GM12878 (cell line): ENCODE data around the gene KLF6. TPM values are rescaled to one million over a fixed set of nuclear protein-coding genes. Genes with fewer than 3 reads are reported as not detected.

Source experiments
- ATAC-seq: fragments of 200-7000 bp; cut with Tn5 transposase; 3 replicates; pipeline ENCODE4 v1.9.1; 2020; ENCODE audit warnings: mild to moderate bottlenecking, moderate library complexity
- BruUV-seq: library from RNA; stranded (reverse); fragments of 400-500 nt; replicated peaks from 2 replicates; lab custom pipeline; 2021; lab: Mats Ljungman, UMichigan
- CTCF ChIA-PET: fragments of 300-600 bp; sonication (Branson Sonifier 250); formaldehyde crosslinking; extraction: SDS; loops from one replicate; lab custom pipeline; 2021; ENCODE audit warnings: inconsistent platforms; lab: Yijun Ruan, JAX
- POLR2A ChIA-PET: fragments of 350-600 bp; formaldehyde crosslinking; extraction: SDS; loops from one replicate; lab custom pipeline; 2021; ENCODE audit warnings: inconsistent platforms; lab: Charles Lee
- RAD21 ChIA-PET: fragments of 300-600 bp; sonication (Branson Sonifier 250); formaldehyde crosslinking; loops from one replicate; lab custom pipeline; 2023; ENCODE audit warnings: antibody characterized with exemption; ENCODE audit not compliant: unreplicated experiment; lab: Charles Lee
- SMC1A ChIA-PET: fragments of 300-600 bp; sonication (Branson Sonifier 250); formaldehyde crosslinking; loops from one replicate; lab custom pipeline; 2023; ENCODE audit not compliant: unreplicated experiment, uncharacterized antibody; lab: Charles Lee
- DNase-seq: peaks from one replicate; pipeline ENCODE4 v3.0.0-alpha.2; 2011; ENCODE audit warnings: low read depth, low spot score
- FAIRE-seq: peaks from 3 replicates; lab custom pipeline; 2011; peaks lifted over from hg19 to GRCh38; lab: Jason Lieb, UNC
- H2AFZ ChIP-seq: 2 replicates; pipeline ENCODE4 v1.6.0; 2011; ENCODE audit warnings: low read depth, low read length, control low read depth; ENCODE audit not compliant: control insufficient read depth
- H3K27ac ChIP-seq: 2 replicates; pipeline ENCODE4 v1.5.1; 2011; ENCODE audit warnings: control low read depth; ENCODE audit not compliant: control insufficient read depth, insufficient read depth
- H3K27me3 ChIP-seq, 2 experiments: replicated peaks in 1 of 2; 2 replicates each; pipeline versions ENCODE4 v1.6.0 to v1.6.1; 2011; ENCODE audit warnings: low read length in 1 of 2; ENCODE audit not compliant: control insufficient read depth in 2 of 2, insufficient read depth in 2 of 2
- H3K36me3 ChIP-seq, 2 experiments: 2 replicates each; pipeline ENCODE4 v1.5.1; 2011; ENCODE audit warnings: low read length in 1 of 2; ENCODE audit not compliant: control insufficient read depth in 2 of 2, insufficient read depth in 2 of 2
- H3K4me1 ChIP-seq: 2 replicates; pipeline ENCODE4 v1.6.1; 2011; ENCODE audit warnings: mild to moderate bottlenecking, low read length, moderate library complexity, mixed read lengths; ENCODE audit not compliant: control insufficient read depth, insufficient read depth
- H3K4me2 ChIP-seq: 2 replicates; pipeline ENCODE4 v1.6.0; 2011; ENCODE audit warnings: control low read depth; ENCODE audit not compliant: control insufficient read depth, insufficient read depth
- H3K4me3 ChIP-seq: fragments of 200-600 bp; sonication (generic); 2 replicates; pipeline ENCODE4 v1.5.1; 2016
- H3K79me2 ChIP-seq: 2 replicates; pipeline ENCODE4 v1.6.0; 2011; ENCODE audit warnings: low read length; ENCODE audit not compliant: control insufficient read depth, insufficient read depth
- H3K9ac ChIP-seq: 2 replicates; pipeline ENCODE4 v1.8.0; 2011; ENCODE audit warnings: low read length, control low read depth, mixed read lengths; ENCODE audit not compliant: control insufficient read depth, insufficient read depth
- H3K9me3 ChIP-seq: replicated peaks from 3 replicates; pipeline ENCODE4 v1.5.1; 2011; ENCODE audit warnings: mild to moderate bottlenecking, low read length; ENCODE audit not compliant: control insufficient read depth, insufficient read depth
- H4K20me1 ChIP-seq: 2 replicates; pipeline ENCODE4 v1.6.0; 2011; ENCODE audit not compliant: control insufficient read depth, insufficient read depth
- ATF7 ChIP-seq: fragments of 450-650 bp; IDR thresholded peaks from 2 replicates; pipeline ENCODE4 v1.6.1; 2016; ENCODE audit warnings: low read depth, mild to moderate bottlenecking
- BHLHE40 ChIP-seq, 2 experiments: fragments of 450-650 bp in 1 of 2; IDR thresholded peaks; 2 replicates each; pipeline ENCODE4 v1.6.1; 2011 to 2017; ENCODE audit warnings: low read depth in 2 of 2, borderline replicate concordance in 1 of 2, improper control_type of control experiment in 1 of 2, low read length in 1 of 2, mild to moderate bottlenecking in 1 of 2
- FOXK2 ChIP-seq: fragments of 450-650 bp; IDR thresholded peaks from 2 replicates; pipeline ENCODE4 v1.6.1; 2017; ENCODE audit warnings: mild to moderate bottlenecking, moderate library complexity
- FOXM1 ChIP-seq: IDR thresholded peaks from 2 replicates; pipeline ENCODE4 v1.6.1; 2012; ENCODE audit warnings: low read depth, mild to moderate bottlenecking, inconsistent platforms, low read length, moderate library complexity
- IKZF1 ChIP-seq: fragments of 450-650 bp; conservative IDR thresholded peaks from 2 replicates; pipeline ENCODE4 v1.6.1; 2017; ENCODE audit warnings: antibody characterized with exemption, mild to moderate bottlenecking
- IKZF2 ChIP-seq, 2 experiments: fragments of 450-650 bp; IDR thresholded peaks; 2 replicates each; pipeline ENCODE4 v1.6.1; 2017; ENCODE audit warnings: mild to moderate bottlenecking in 2 of 2, moderate library complexity in 2 of 2
- JUNB ChIP-seq: IDR thresholded peaks from 2 replicates; pipeline ENCODE4 v1.6.1; 2016; ENCODE audit warnings: antibody characterized with exemption, mild to moderate bottlenecking
- KLF5 ChIP-seq: fragments of 450-650 bp; IDR thresholded peaks from 2 replicates; pipeline ENCODE4 v1.6.1; 2014; ENCODE audit warnings: mild to moderate bottlenecking; ENCODE audit not compliant: partially characterized antibody
- PAX5 ChIP-seq: IDR thresholded peaks from 2 replicates; pipeline ENCODE4 v1.6.1; 2011; ENCODE audit warnings: low read depth, low read length, borderline replicate concordance
- RUNX3 ChIP-seq: IDR thresholded peaks from 2 replicates; pipeline ENCODE4 v1.6.1; 2012; ENCODE audit warnings: low read length, inconsistent platforms
- SIX5 ChIP-seq: IDR thresholded peaks from 2 replicates; pipeline ENCODE4 v1.6.1; 2011; ENCODE audit warnings: mild to moderate bottlenecking, low read depth, low read length, moderate library complexity; ENCODE audit not compliant: severe bottlenecking
- SREBF1 ChIP-seq: IDR thresholded peaks from 2 replicates; pipeline ENCODE4 v1.6.1; 2012; ENCODE audit warnings: mild to moderate bottlenecking, low read length
- SREBF2 ChIP-seq: IDR thresholded peaks from 2 replicates; pipeline ENCODE4 v1.6.1; 2012; ENCODE audit warnings: mild to moderate bottlenecking, low read length
- TAF1 ChIP-seq: IDR thresholded peaks from 2 replicates; pipeline ENCODE4 v1.6.1; 2011; ENCODE audit warnings: mild to moderate bottlenecking, low read depth, low read length, borderline replicate concordance
- YBX1 ChIP-seq: fragments of 450-650 bp; IDR thresholded peaks from 2 replicates; pipeline ENCODE4 v1.6.1; 2016; ENCODE audit warnings: antibody characterized with exemption
- ZNF217 ChIP-seq: fragments of 450-650 bp; IDR thresholded peaks from 2 replicates; pipeline ENCODE4 v1.6.1; 2017; ENCODE audit warnings: antibody characterized with exemption, mild to moderate bottlenecking
- ZNF384 ChIP-seq: IDR thresholded peaks from 2 replicates; pipeline ENCODE4 v1.6.1; 2012; ENCODE audit warnings: low read depth, mild to moderate bottlenecking, low read length, improper control_type of control experiment, borderline replicate concordance
- ZNF622 ChIP-seq: fragments of 450-650 bp; IDR thresholded peaks from 2 replicates; pipeline ENCODE4 v1.6.1; 2017; ENCODE audit warnings: mild to moderate bottlenecking, inconsistent platforms
- WGBS: methylation state at CpG from one replicate; pipeline ENCODE4 v1.1.6; 2016; ENCODE audit warnings: low lambda C conversion rate; ENCODE audit not compliant: insufficient replicate concordance, insufficient coverage; ENCODE audit errors: missing lambda C conversion rate; 5-methylcytosine and 5-hydroxymethylcytosine counted together
- in situ Hi-C: fragments of 300-500 bp; cut with MboI; formaldehyde crosslinking; loops from 9 replicates; pipeline ENCODE4 v1.14.3; 2018; ENCODE audit warnings: mixed read lengths
- intact Hi-C: fragments of 100-400 bp; cut with micrococcal nuclease; formaldehyde crosslinking; loops from one replicate; pipeline ENCODE4 v1.14.2; 2022; ENCODE audit not compliant: unreplicated experiment
- polyA plus RNA-seq, 11 experiments: library from polyadenylated mRNA; depleted of rRNA in 4 of 11; unstranded in 6 of 11; stranded (reverse) in 5 of 11; fragments of >200 nt; fragmentation: Nextera tagmentation in 4 of 11; fragmentation: Illumina TruSeq in 1 of 11; extraction: Ambion mirVana in 4 of 11; extraction: Trizol in 1 of 11; gene quantifications; 1 replicate in 1 of 11; 2 replicates in 10 of 11; pipeline versions ENCODE4 v1.2.1 to v1.2.3, GENCODE V29; 2011 to 2016; ENCODE audit warnings: inconsistent platforms in 2 of 11, missing spikeins in 2 of 11, low read depth in 1 of 11
- total RNA-seq, 4 experiments: library from RNA; depleted of rRNA in 3 of 4; stranded (reverse); fragments of >200 nt in 3 of 4; fragmentation: Illumina TruSeq in 1 of 4; extraction: Trizol in 1 of 4; gene quantifications; 2 replicates each; pipeline versions ENCODE4 v1.2.1 to v1.2.3, GENCODE V29; 2013 to 2021
- TF ChIP-seq, protein P1 (sequence below): IDR thresholded peaks from 2 replicates; pipeline ENCODE4 v1.6.1; 2012; ENCODE audit warnings: low read depth, low read length, improper control_type of control experiment
- TF ChIP-seq, protein P2 (sequence below): fragments of 450-650 bp; IDR thresholded peaks from 2 replicates; pipeline ENCODE4 v1.6.1; 2016; ENCODE audit warnings: mild to moderate bottlenecking
- TF ChIP-seq, protein P3 (sequence below): IDR thresholded peaks from 2 replicates; pipeline ENCODE4 v1.6.1; 2011; ENCODE audit warnings: borderline replicate concordance, low read depth, mild to moderate bottlenecking, moderate library complexity, low read length; ENCODE audit not compliant: insufficient read depth, poor library complexity, severe bottlenecking

Gene KLF6
- total and polyA plus RNA-seq, 10 of the 15 experiments (the other 5 are each of a cell fraction or from before 2014, with no cell fraction given): 7.4 to 54.1 (median 23.5) TPM

DNA sequence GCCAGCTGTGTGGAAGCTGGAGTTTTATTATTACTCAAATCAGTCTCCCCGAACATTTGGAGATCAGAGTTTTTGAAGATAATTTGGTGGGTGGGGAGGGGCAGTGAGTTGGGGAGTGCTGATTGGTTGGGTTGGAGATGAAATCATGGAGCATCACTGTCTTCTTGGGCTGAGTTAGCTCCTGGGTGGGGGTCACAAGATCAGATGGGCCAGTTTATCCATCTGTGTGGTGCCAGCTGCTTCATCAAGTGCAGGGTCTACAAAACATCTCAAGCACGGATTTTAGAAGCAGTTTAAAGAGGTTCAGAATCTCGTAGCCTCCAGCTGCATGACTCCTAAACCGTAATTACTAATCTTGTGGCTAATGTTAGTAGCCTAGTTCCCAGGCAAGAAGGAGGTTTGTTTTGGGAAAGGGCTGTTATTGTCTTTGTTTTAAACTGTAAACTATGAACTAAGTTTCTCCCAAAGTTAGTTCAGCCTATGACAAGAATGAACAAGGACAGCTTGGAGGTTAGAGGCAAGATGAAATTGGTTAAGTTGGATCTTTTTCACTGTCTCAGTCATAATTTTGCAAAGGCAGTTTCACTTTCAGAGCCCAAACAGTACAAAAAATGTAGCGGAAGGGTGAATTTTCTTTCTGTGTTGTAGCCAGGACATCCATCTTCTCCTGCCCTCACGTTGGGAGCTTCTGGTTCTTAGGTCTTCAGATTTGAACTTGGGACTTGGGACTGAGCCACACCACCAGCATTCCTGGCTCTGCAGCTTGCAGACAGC, 43.1 kb downstream of the KLF6 start:
- FAIRE-seq (no peak), DNase-seq (no peak), ATAC-seq (peak; percentile 28)
- SMC1A ChIA-PET: interaction anchor here (0.6 to 4.5 kb wide), 11 partner anchors 9 to 388 kb away, joined by 3 to 30 read pairs (median 4); no protein-coding TSS in a partner anchor
- no peak overlapping the region for H3K9ac ChIP-seq
- H3K4me3 ChIP-seq: 0 out of 2 replicates have a peak overlapping the region, but pooled peaks have one; percentile 1
- H2AFZ ChIP-seq: peak overlapping the region; percentile 57
- TF ChIP-seq PAX5 (no peak), FOXM1 (no peak), ZNF217 (no peak), BHLHE40 (IDR thresholded peaks at IDR 0.05; ENCODE audit: borderline replicate concordance in 1 of 2, low read depth in 2 of 2, low read length in 1 of 2) (no peak), RUNX3 (0 out of 2 replicates have a peak, but pooled peaks have one; percentile 16), JUNB (no peak), TAF1 (peak; percentile 25; the same call in 1 of the 2 replicates), FOXK2 (no peak), IKZF1 (no peak), IKZF2 (IDR thresholded peaks at IDR 0.05) (0 out of 4 replicates have a peak, but pooled peaks of 1 of the 2 experiments have one; percentile 14), ZNF622 (no peak), KLF5 (no peak), SIX5 (no peak), ATF7 (no peak), SREBF1 (no peak), YBX1 (no peak), SREBF2 (no peak), ZNF384 (0 out of 2 replicates have a peak, but pooled peaks have one; percentile 8)
- TF ChIP-seq, protein P1, sequence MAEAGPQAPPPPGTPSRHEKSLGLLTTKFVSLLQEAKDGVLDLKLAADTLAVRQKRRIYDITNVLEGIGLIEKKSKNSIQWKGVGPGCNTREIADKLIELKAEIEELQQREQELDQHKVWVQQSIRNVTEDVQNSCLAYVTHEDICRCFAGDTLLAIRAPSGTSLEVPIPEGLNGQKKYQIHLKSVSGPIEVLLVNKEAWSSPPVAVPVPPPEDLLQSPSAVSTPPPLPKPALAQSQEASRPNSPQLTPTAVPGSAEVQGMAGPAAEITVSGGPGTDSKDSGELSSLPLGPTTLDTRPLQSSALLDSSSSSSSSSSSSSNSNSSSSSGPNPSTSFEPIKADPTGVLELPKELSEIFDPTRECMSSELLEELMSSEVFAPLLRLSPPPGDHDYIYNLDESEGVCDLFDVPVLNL: no peak
- TF ChIP-seq, protein P2, sequence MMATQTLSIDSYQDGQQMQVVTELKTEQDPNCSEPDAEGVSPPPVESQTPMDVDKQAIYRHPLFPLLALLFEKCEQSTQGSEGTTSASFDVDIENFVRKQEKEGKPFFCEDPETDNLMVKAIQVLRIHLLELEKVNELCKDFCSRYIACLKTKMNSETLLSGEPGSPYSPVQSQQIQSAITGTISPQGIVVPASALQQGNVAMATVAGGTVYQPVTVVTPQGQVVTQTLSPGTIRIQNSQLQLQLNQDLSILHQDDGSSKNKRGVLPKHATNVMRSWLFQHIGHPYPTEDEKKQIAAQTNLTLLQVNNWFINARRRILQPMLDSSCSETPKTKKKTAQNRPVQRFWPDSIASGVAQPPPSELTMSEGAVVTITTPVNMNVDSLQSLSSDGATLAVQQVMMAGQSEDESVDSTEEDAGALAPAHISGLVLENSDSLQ: no peak
- TF ChIP-seq, protein P3, sequence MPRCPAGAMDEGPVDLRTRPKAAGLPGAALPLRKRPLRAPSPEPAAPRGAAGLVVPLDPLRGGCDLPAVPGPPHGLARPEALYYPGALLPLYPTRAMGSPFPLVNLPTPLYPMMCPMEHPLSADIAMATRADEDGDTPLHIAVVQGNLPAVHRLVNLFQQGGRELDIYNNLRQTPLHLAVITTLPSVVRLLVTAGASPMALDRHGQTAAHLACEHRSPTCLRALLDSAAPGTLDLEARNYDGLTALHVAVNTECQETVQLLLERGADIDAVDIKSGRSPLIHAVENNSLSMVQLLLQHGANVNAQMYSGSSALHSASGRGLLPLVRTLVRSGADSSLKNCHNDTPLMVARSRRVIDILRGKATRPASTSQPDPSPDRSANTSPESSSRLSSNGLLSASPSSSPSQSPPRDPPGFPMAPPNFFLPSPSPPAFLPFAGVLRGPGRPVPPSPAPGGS: no peak
- H3K36me3 ChIP-seq: no peaks in the 10 kb centered on the region
- intact Hi-C loops (no loop called here), in situ Hi-C loops (no loop called here)
- CTCF ChIA-PET: interaction anchor here (0.9 to 2.1 kb wide), 5 partner anchors 8 to 60 kb away, joined by 3 to 11 read pairs (median 3); no protein-coding TSS in a partner anchor
- peaks cover 5% of the 10 kb centered on the region; the same call in 1 of the 2 replicates for H3K4me1 ChIP-seq
- WGBS: under 1% methylated on average over 6 of the region's 6 CpGs
- BruUV-seq: no TSS peak
- POLR2A ChIA-PET: no interaction called here
- no peaks in the 10 kb centered on the region for H3K79me2 ChIP-seq
- no peaks in the 10 kb centered on the region for H3K9me3 ChIP-seq
- H3K27me3 ChIP-seq: no peaks in the 10 kb centered on the region
- RAD21 ChIA-PET: interaction anchor here (1.2 to 3.2 kb wide), 4 partner anchors 8 to 37 kb away, joined by 5 to 22 read pairs (median 10); no protein-coding TSS in a partner anchor
- H3K27ac ChIP-seq: peak overlapping the region; percentile 21; the same call in 1 of the 2 replicates
- no peaks in the 10 kb centered on the region for H4K20me1 ChIP-seq
- peak overlapping the region; percentile 57; the same call in 1 of the 2 replicates for H3K4me2 ChIP-seq
